Testis (tissue), 3 donors: ENCODE results near the gene CLDN34. TPM values are rescaled to one million over a fixed set of nuclear protein-coding genes. Genes with fewer than 3 reads are reported as not detected.

Source experiments
- DNase-seq: peaks from one replicate; pipeline ENCODE4 v3.0.0-alpha.2; 2019
- H3K27ac ChIP-seq, 2 donors: fragments of 200-600 bp; sonication (generic); one replicate each; pipeline ENCODE4 v1.5.1; 2019
- H3K27me3 ChIP-seq: fragments of 200-600 bp; sonication (generic); one replicate; pipeline ENCODE4 v1.5.1; 2019
- H3K36me3 ChIP-seq: fragments of 200-600 bp; sonication (generic); one replicate; pipeline ENCODE4 v1.5.1; 2017; ENCODE audit warnings: low read depth; ENCODE audit errors: missing control alignments
- H3K4me1 ChIP-seq: fragments of 200-600 bp; sonication (generic); one replicate; pipeline ENCODE4 v1.5.1; 2019
- H3K4me3 ChIP-seq, 2 donors: fragments of 200-600 bp; sonication (generic); one replicate each; pipeline ENCODE4 v1.5.1; 2017 to 2019
- H3K9me3 ChIP-seq: fragments of 200-600 bp; sonication (generic); one replicate; pipeline ENCODE4 v1.5.1; 2017
- CTCF ChIP-seq, 3 experiments: fragments of 450-650 bp in 2 of 3; fragments of 200-600 bp in 1 of 3; sonication (generic) in 1 of 3; IDR thresholded peaks; one replicate each; pipeline ENCODE4 v1.5.1; 2016 to 2019; ENCODE audit warnings: antibody characterized with exemption in 3 of 3, mild to moderate bottlenecking in 2 of 3, moderate library complexity in 1 of 3
- POLR2A ChIP-seq: fragments of 450-650 bp; IDR thresholded peaks from one replicate; pipeline ENCODE4 v1.6.1; 2017; ENCODE audit warnings: antibody characterized with exemption, mild to moderate bottlenecking, moderate library complexity
- WGBS, 2 donors: methylation state at CpG; one replicate each; pipeline ENCODE4 v1.1.5; 2018; 5-methylcytosine and 5-hydroxymethylcytosine counted together
- intact Hi-C: fragments of 100-400 bp; cut with DNase I; formaldehyde crosslinking; loops from one replicate; pipeline ENCODE4 v1.15.1; 2023; ENCODE audit warnings: low total_unique reads
- polyA plus RNA-seq: library from polyadenylated mRNA; stranded (reverse); fragments of 350-450 nt; fragmentation: Illumina TruSeq; extraction: RNeasy Lipid Tissue Mini Kit (QIAGEN cat#74804); gene quantifications from one replicate; pipeline ENCODE4 v1.2.3, GENCODE V29; 2014; ENCODE audit warnings: low read depth, low replicate concordance; ENCODE audit not compliant: insufficient read depth
- total RNA-seq, 2 donors: library from RNA; depleted of rRNA; stranded (reverse); fragments of >200 nt; gene quantifications; one replicate each; pipeline ENCODE4 v1.2.3, GENCODE V29; 2016

The CLDN34 gene
- total and polyA plus RNA-seq, 3 donors from 2014 or later, result 1.2 to 4.3 (median 3.0) TPM

GRCh38 chrX:9958183-9958582 is 9.0 kb upstream of the CLDN34 start:
- H3K9me3 ChIP-seq, result no peaks in the 10 kb centered on the region
- TF ChIP-seq CTCF (IDR thresholded peaks at IDR 0.05) (no peak), POLR2A (no peak)
- no peaks in the 10 kb centered on the region for H3K4me1 ChIP-seq
- no peak overlapping the region for H3K4me3 ChIP-seq
- 88 to 91% methylated on average over 5 of the region's 5 CpGs for WGBS, 2 donors
- intact Hi-C loops, result no loop called here
- H3K36me3 ChIP-seq, result no peaks in the 10 kb centered on the region
- DNase-seq, result no peak
- H3K27me3 ChIP-seq, result no peaks in the 10 kb centered on the region
- H3K27ac ChIP-seq, result no peak overlapping the region

GRCh38 chrX:9961750-9962149 is 5.4 kb upstream of the CLDN34 start:
- no peaks in the 10 kb centered on the region for H3K27me3 ChIP-seq
- H3K4me1 ChIP-seq, result no peaks in the 10 kb centered on the region
- intact Hi-C loops, result no loop called here
- no peaks in the 10 kb centered on the region for H3K9me3 ChIP-seq
- TF ChIP-seq CTCF (IDR thresholded peaks at IDR 0.05), result no peak
- TF ChIP-seq POLR2A, result no peak
- DNase-seq, result no peak
- H3K27ac ChIP-seq, result no peak overlapping the region
- H3K36me3 ChIP-seq, result no peaks in the 10 kb centered on the region
- H3K4me3 ChIP-seq, result no peak overlapping the region
- 83 to 100% methylated on average over 3 to 5 of the region's 5 CpGs for WGBS, 2 donors

- intact Hi-C loops, result loop anchor here (10.0 kb wide), 1 partner anchor 93 kb away; no protein-coding TSS in a partner anchor
- H3K27me3 ChIP-seq, result no peaks in the 10 kb centered on the region
- DNase-seq, result no peak
- no peak overlapping the region for H3K4me3 ChIP-seq
- TF ChIP-seq POLR2A (no peak), CTCF (IDR thresholded peaks at IDR 0.05) (no peak)
- no peaks in the 10 kb centered on the region for H3K36me3 ChIP-seq
- 58 to 72% methylated on average over 3 of the region's 3 CpGs for WGBS, 2 donors
- no peak overlapping the region for H3K27ac ChIP-seq
- no peaks in the 10 kb centered on the region for H3K4me1 ChIP-seq
- H3K9me3 ChIP-seq, result no peaks in the 10 kb centered on the region
Observed at GRCh38 chrX:9977635-9978034, 10.5 kb downstream of the CLDN34 start.

DNA sequence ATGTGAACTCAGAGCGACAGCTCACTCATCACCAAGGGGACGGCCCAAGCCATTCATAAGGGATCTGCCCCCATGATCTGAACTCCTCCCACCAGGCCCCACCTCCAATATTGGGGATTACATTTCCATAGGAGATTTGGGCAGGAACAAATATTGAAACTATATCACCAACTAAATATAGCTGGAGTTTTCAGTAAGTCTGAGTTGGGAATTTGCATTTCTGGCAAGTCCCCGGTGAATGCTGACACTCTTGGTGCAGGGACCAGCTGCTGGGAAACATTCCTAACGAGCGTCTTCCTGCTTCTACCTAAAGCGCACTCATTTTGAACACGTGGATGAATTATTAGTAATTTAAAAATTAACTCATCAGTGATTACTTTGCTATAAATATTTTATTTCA is 13.2 kb downstream of the CLDN34 start:
- DNase-seq, result no peak
- WGBS, 2 donors, result 68% methylated on average over 5 to 7 of the region's 7 CpGs
- Histone ChIP-seq H3K4me1 (no peaks in the 10 kb centered on the region), H3K36me3 (no peaks in the 10 kb centered on the region), H3K9me3 (no peaks in the 10 kb centered on the region), H3K27ac (no peak overlapping the region), H3K4me3 (no peak overlapping the region), H3K27me3 (no peaks in the 10 kb centered on the region)
- no peak for TF ChIP-seq CTCF (IDR thresholded peaks at IDR 0.05)
- no peak for TF ChIP-seq POLR2A
- intact Hi-C loops, result no loop called here

DNA sequence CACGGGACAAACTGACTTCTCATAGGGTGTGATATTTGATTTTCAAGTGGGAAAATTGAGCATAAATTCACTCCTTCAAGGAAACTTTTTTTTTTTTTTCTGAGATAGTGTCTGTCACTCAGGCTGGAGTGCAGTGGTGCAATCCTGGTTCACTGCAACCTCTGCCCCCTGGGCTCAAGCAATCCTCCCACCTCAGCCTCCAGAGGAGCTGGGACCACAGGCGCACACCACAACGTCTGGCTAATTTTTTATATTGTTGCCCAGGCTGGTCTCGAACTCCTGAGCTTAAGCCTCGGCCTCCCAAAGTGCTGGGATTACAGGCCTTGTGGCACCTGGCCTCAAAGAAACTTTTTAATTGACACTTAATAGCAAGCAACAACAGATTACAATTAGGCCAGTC is 13.8 kb downstream of the CLDN34 start:
- Histone ChIP-seq H3K9me3 (no peaks in the 10 kb centered on the region), H3K4me3 (no peak overlapping the region), H3K27ac (no peak overlapping the region), H3K36me3 (no peaks in the 10 kb centered on the region), H3K27me3 (no peaks in the 10 kb centered on the region), H3K4me1 (no peaks in the 10 kb centered on the region)
- TF ChIP-seq CTCF (IDR thresholded peaks at IDR 0.05), result no peak
- TF ChIP-seq POLR2A, result no peak
- DNase-seq, result no peak
- 57 to 59% methylated on average over 5 of the region's 5 CpGs for WGBS, 2 donors
- intact Hi-C loops, result no loop called here
